ENCODE results near the gene STK11.

The STK11 gene

DNA sequence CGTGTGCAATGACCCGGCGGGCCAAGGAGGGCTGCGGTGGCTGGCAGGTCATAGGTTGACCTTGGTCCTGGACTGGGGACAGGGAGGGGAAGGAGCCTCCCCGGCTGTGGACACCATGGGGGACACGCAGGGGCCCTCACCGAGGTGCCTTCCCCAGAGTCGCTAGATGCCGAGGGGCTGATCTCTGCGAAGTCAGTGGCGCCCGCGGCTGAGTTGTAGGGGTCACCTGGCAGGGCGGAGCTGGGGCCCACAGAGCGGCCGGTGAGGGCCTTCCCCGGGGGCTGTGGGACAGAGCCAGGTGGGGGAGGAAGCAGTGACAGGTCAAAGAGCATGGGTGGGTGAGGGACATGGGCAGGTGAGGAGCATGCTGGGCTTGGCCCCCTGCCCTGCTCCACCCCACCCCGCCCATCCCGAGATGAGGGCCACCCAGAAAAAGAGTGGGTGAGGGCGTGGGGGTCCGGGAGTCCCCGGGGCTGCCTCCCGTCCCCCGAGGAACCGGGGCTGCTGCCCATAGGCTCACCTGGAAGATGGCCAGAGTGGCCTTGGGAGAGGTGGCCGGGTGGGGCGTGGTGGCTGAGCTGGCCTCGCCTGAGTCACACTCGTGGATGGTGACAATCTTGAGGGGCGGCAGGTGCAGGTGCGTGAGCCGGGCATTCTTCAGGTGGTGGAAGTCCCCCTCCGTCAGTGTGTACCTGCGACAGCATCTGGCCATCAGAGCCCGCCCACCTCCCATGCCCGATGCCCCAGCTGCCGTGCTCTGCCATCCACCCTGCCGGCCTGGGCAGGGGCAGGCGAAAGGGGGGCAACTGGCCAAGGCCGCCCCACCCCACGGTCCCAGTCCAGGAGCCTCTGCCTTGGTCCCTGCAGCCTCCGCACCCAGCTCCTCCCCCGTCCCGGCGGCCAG, 28.7 kb downstream of the STK11 start:
- TF ChIP-seq CEBPB (IDR thresholded peaks at IDR 0.05) (no peak), TCF12 (IDR thresholded peaks at IDR 0.05; ENCODE audit: low read depth) (no peak), YY1 (IDR thresholded peaks at IDR 0.05; ENCODE audit: low read depth) (no peak), USF1 (IDR thresholded peaks at IDR 0.05) (no peak), ZBTB7A (IDR thresholded peaks at IDR 0.05; ENCODE audit: low read depth) (no peak), NFIC (IDR thresholded peaks at IDR 0.05) (no peak), TAF1 (IDR thresholded peaks at IDR 0.05; ENCODE audit: low read depth) (no peak), TEAD4 (IDR thresholded peaks at IDR 0.05) (no peak), EGR1 (IDR thresholded peaks at IDR 0.05) (no peak), EP300 (IDR thresholded peaks at IDR 0.05; ENCODE audit: borderline replicate concordance) (no peak), FOXM1 (IDR thresholded peaks at IDR 0.05; ENCODE audit: borderline replicate concordance, low read depth) (no peak), RAD21 (IDR thresholded peaks at IDR 0.05; ENCODE audit: low read depth) (no peak), CREB1 (IDR thresholded peaks at IDR 0.05; ENCODE audit: low read depth) (no peak)
- TF ChIP-seq, protein P1, sequence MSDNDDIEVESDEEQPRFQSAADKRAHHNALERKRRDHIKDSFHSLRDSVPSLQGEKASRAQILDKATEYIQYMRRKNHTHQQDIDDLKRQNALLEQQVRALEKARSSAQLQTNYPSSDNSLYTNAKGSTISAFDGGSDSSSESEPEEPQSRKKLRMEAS (IDR thresholded peaks at IDR 0.05), result no peak
- TF ChIP-seq, protein P2, sequence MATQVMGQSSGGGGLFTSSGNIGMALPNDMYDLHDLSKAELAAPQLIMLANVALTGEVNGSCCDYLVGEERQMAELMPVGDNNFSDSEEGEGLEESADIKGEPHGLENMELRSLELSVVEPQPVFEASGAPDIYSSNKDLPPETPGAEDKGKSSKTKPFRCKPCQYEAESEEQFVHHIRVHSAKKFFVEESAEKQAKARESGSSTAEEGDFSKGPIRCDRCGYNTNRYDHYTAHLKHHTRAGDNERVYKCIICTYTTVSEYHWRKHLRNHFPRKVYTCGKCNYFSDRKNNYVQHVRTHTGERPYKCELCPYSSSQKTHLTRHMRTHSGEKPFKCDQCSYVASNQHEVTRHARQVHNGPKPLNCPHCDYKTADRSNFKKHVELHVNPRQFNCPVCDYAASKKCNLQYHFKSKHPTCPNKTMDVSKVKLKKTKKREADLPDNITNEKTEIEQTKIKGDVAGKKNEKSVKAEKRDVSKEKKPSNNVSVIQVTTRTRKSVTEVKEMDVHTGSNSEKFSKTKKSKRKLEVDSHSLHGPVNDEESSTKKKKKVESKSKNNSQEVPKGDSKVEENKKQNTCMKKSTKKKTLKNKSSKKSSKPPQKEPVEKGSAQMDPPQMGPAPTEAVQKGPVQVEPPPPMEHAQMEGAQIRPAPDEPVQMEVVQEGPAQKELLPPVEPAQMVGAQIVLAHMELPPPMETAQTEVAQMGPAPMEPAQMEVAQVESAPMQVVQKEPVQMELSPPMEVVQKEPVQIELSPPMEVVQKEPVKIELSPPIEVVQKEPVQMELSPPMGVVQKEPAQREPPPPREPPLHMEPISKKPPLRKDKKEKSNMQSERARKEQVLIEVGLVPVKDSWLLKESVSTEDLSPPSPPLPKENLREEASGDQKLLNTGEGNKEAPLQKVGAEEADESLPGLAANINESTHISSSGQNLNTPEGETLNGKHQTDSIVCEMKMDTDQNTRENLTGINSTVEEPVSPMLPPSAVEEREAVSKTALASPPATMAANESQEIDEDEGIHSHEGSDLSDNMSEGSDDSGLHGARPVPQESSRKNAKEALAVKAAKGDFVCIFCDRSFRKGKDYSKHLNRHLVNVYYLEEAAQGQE (IDR thresholded peaks at IDR 0.05; ENCODE audit: low read depth), result no peak

- no peak for TF ChIP-seq TEAD4 (IDR thresholded peaks at IDR 0.05)
Measured at GRCh38 chr19:1234955-1235380, 29.4 kb downstream of the STK11 start.

GRCh38 chr19:1235625-1236538, 30.3 kb downstream of the STK11 start:
- TF ChIP-seq, protein P2 (IDR thresholded peaks at IDR 0.05; ENCODE audit: low read depth), result no peak
- TF ChIP-seq NFIC (IDR thresholded peaks at IDR 0.05), result no peak
- no peak for TF ChIP-seq USF1 (IDR thresholded peaks at IDR 0.05)
- no peak for TF ChIP-seq TAF1 (IDR thresholded peaks at IDR 0.05; ENCODE audit: low read depth)
- TF ChIP-seq RAD21 (IDR thresholded peaks at IDR 0.05; ENCODE audit: low read depth), result no peak
- TF ChIP-seq TEAD4 (IDR thresholded peaks at IDR 0.05), result no peak
- no peak for TF ChIP-seq EGR1 (IDR thresholded peaks at IDR 0.05)
- TF ChIP-seq EP300 (IDR thresholded peaks at IDR 0.05; ENCODE audit: borderline replicate concordance), result no peak
- TF ChIP-seq ZBTB7A (IDR thresholded peaks at IDR 0.05; ENCODE audit: low read depth), result no peak
- TF ChIP-seq CREB1 (IDR thresholded peaks at IDR 0.05; ENCODE audit: low read depth), result no peak
- no peak for TF ChIP-seq FOXM1 (IDR thresholded peaks at IDR 0.05; ENCODE audit: borderline replicate concordance, low read depth)
- TF ChIP-seq, protein P1 (IDR thresholded peaks at IDR 0.05), result no peak
- TF ChIP-seq CEBPB (IDR thresholded peaks at IDR 0.05), result no peak
- no peak for TF ChIP-seq TCF12 (IDR thresholded peaks at IDR 0.05; ENCODE audit: low read depth)
- TF ChIP-seq YY1 (IDR thresholded peaks at IDR 0.05; ENCODE audit: low read depth), result no peak

- no peak for TF ChIP-seq ZBTB7A (IDR thresholded peaks at IDR 0.05; ENCODE audit: low read depth)
Measured at GRCh38 chr19:1236576-1236975, 31.0 kb downstream of the STK11 start.

GRCh38 chr19:1237027-1237659, 31.6 kb downstream of the STK11 start:
- TF ChIP-seq NFIC (IDR thresholded peaks at IDR 0.05), result no peak
- TF ChIP-seq FOXM1 (IDR thresholded peaks at IDR 0.05; ENCODE audit: borderline replicate concordance, low read depth), result no peak
- TF ChIP-seq TEAD4 (IDR thresholded peaks at IDR 0.05), result no peak
- no peak for TF ChIP-seq CEBPB (IDR thresholded peaks at IDR 0.05)
- TF ChIP-seq YY1 (IDR thresholded peaks at IDR 0.05; ENCODE audit: low read depth), result 0 out of 2 replicates have a peak, but pooled peaks have one; percentile 5
- no peak for TF ChIP-seq EP300 (IDR thresholded peaks at IDR 0.05; ENCODE audit: borderline replicate concordance)
- peak; percentile 48; the same call in 1 of the 2 replicates for TF ChIP-seq ZBTB7A (IDR thresholded peaks at IDR 0.05; ENCODE audit: low read depth)

Data from Ishikawa (cell line).